ENCODE results near the gene CD47.

The CD47 gene

GRCh38 chr3:108028896-108029295, 61.9 kb downstream of the CD47 start:
- H3K27me3 Mint-ChIP-seq: no peaks in the 10 kb centered on the region
- no peaks in the 10 kb centered on the region for H3K4me1 Mint-ChIP-seq
- DNase-seq (ENCODE audit: low spot score in 2 of 2) (no peak), ATAC-seq (replicated peaks; ENCODE audit: extremely low read depth, poor library complexity, severe bottlenecking) (no peak)
- H3K27ac Mint-ChIP-seq (ENCODE audit: low read depth): no peak overlapping the region
- no peaks in the 10 kb centered on the region for H3K9me3 Mint-ChIP-seq
- no peak overlapping the region for H3K4me3 Mint-ChIP-seq
- peaks cover 5% of the 10 kb centered on the region for H3K36me3 Mint-ChIP-seq (ENCODE audit: insufficient read depth)

- no peak overlapping the region for H3K4me3 Mint-ChIP-seq
- no peaks in the 10 kb centered on the region for H3K9me3 Mint-ChIP-seq
Measured at GRCh38 chr3:108025177-108025576, 65.7 kb downstream of the CD47 start.

GRCh38 chr3:108024146-108024850, 66.5 kb downstream of the CD47 start:
- Mint-ChIP-seq H3K36me3 (ENCODE audit: insufficient read depth) (peaks cover 4% of the 10 kb centered on the region), H3K27ac (ENCODE audit: low read depth) (no peak overlapping the region), H3K4me1 (no peaks in the 10 kb centered on the region), H3K27me3 (no peaks in the 10 kb centered on the region), H3K9me3 (no peaks in the 10 kb centered on the region), H3K4me3 (no peak overlapping the region)
- DNase-seq (ENCODE audit: low spot score in 2 of 2) (no peak), ATAC-seq (replicated peaks; ENCODE audit: extremely low read depth, poor library complexity, severe bottlenecking) (no peak)

More at GRCh38 chr3:108025177-108025576, 65.7 kb downstream of the CD47 start:
- ATAC-seq (replicated peaks; ENCODE audit: extremely low read depth, poor library complexity, severe bottlenecking): no peak
- Mint-ChIP-seq H3K36me3 (ENCODE audit: insufficient read depth) (peaks cover 2% of the 10 kb centered on the region), H3K27me3 (no peaks in the 10 kb centered on the region), H3K27ac (ENCODE audit: low read depth) (no peak overlapping the region), H3K4me1 (no peaks in the 10 kb centered on the region)
- no peak for DNase-seq (ENCODE audit: low spot score in 2 of 2)

- ATAC-seq (replicated peaks; ENCODE audit: extremely low read depth, poor library complexity, severe bottlenecking): no peak
- no peak overlapping the region for H3K4me3 Mint-ChIP-seq
- DNase-seq (ENCODE audit: low spot score in 2 of 2): no peak
- no peak overlapping the region for H3K27ac Mint-ChIP-seq (ENCODE audit: low read depth)
- peaks cover 9% of the 10 kb centered on the region for H3K27me3 Mint-ChIP-seq
- no peaks in the 10 kb centered on the region for H3K4me1 Mint-ChIP-seq
- no peaks in the 10 kb centered on the region for H3K9me3 Mint-ChIP-seq
- peaks cover 4% of the 10 kb centered on the region for H3K36me3 Mint-ChIP-seq (ENCODE audit: insufficient read depth)
Measured at GRCh38 chr3:108022256-108023150, 68.3 kb downstream of the CD47 start.

GRCh38 chr3:108021533-108021932, 69.3 kb downstream of the CD47 start:
- no peak overlapping the region for H3K27ac Mint-ChIP-seq (ENCODE audit: low read depth)
- DNase-seq (ENCODE audit: low spot score in 2 of 2): no peak
- ATAC-seq (replicated peaks; ENCODE audit: extremely low read depth, poor library complexity, severe bottlenecking): no peak
- no peaks in the 10 kb centered on the region for H3K4me1 Mint-ChIP-seq
- no peaks in the 10 kb centered on the region for H3K9me3 Mint-ChIP-seq
- H3K36me3 Mint-ChIP-seq (ENCODE audit: insufficient read depth): peaks cover 4% of the 10 kb centered on the region
- H3K27me3 Mint-ChIP-seq: peaks cover 15% of the 10 kb centered on the region
- no peak overlapping the region for H3K4me3 Mint-ChIP-seq

GRCh38 chr3:108021131-108021530, 69.7 kb downstream of the CD47 start:
- H3K27me3 Mint-ChIP-seq: peaks cover 19% of the 10 kb centered on the region
- peaks cover 4% of the 10 kb centered on the region for H3K36me3 Mint-ChIP-seq (ENCODE audit: insufficient read depth)
- H3K9me3 Mint-ChIP-seq: no peaks in the 10 kb centered on the region
- no peak overlapping the region for H3K4me3 Mint-ChIP-seq
- ATAC-seq (replicated peaks; ENCODE audit: extremely low read depth, poor library complexity, severe bottlenecking): no peak
- no peaks in the 10 kb centered on the region for H3K4me1 Mint-ChIP-seq
- DNase-seq (ENCODE audit: low spot score in 2 of 2): no peak
- H3K27ac Mint-ChIP-seq (ENCODE audit: low read depth): no peak overlapping the region

- Mint-ChIP-seq H3K4me3 (no peak overlapping the region), H3K4me1 (no peaks in the 10 kb centered on the region), H3K36me3 (ENCODE audit: insufficient read depth) (peaks cover 4% of the 10 kb centered on the region), H3K27ac (ENCODE audit: low read depth) (no peak overlapping the region), H3K27me3 (peaks cover 25% of the 10 kb centered on the region), H3K9me3 (no peaks in the 10 kb centered on the region)
- DNase-seq (ENCODE audit: low spot score in 2 of 2) (no peak), ATAC-seq (replicated peaks; ENCODE audit: extremely low read depth, poor library complexity, severe bottlenecking) (no peak)
Measured at GRCh38 chr3:108018552-108018951, 72.3 kb downstream of the CD47 start.

- no peak overlapping the region for H3K27ac Mint-ChIP-seq (ENCODE audit: low read depth)
- peaks cover 4% of the 10 kb centered on the region for H3K36me3 Mint-ChIP-seq (ENCODE audit: insufficient read depth)
- no peak overlapping the region for H3K4me3 Mint-ChIP-seq
- ATAC-seq (replicated peaks; ENCODE audit: extremely low read depth, poor library complexity, severe bottlenecking) (no peak), DNase-seq (ENCODE audit: low spot score in 2 of 2) (no peak)
- H3K27me3 Mint-ChIP-seq: peaks cover 31% of the 10 kb centered on the region
- no peaks in the 10 kb centered on the region for H3K9me3 Mint-ChIP-seq
- no peaks in the 10 kb centered on the region for H3K4me1 Mint-ChIP-seq
Measured at GRCh38 chr3:108017587-108017986, 73.2 kb downstream of the CD47 start.

GRCh38 chr3:108014943-108015342, 75.9 kb downstream of the CD47 start:
- H3K4me1 Mint-ChIP-seq: no peaks in the 10 kb centered on the region
- H3K9me3 Mint-ChIP-seq: no peaks in the 10 kb centered on the region
- ATAC-seq (replicated peaks; ENCODE audit: extremely low read depth, poor library complexity, severe bottlenecking) (no peak), DNase-seq (ENCODE audit: low spot score in 2 of 2) (no peak)
- peaks cover 4% of the 10 kb centered on the region for H3K36me3 Mint-ChIP-seq (ENCODE audit: insufficient read depth)
- no peak overlapping the region for H3K4me3 Mint-ChIP-seq
- no peak overlapping the region for H3K27ac Mint-ChIP-seq (ENCODE audit: low read depth)
- peaks cover 31% of the 10 kb centered on the region for H3K27me3 Mint-ChIP-seq

- Mint-ChIP-seq H3K36me3 (ENCODE audit: insufficient read depth) (peaks cover 1% of the 10 kb centered on the region), H3K27ac (ENCODE audit: low read depth) (no peak overlapping the region), H3K4me3 (no peak overlapping the region), H3K9me3 (no peaks in the 10 kb centered on the region), H3K27me3 (peaks cover 28% of the 10 kb centered on the region), H3K4me1 (no peaks in the 10 kb centered on the region)
- DNase-seq (ENCODE audit: low spot score in 2 of 2): no peak
- no peak for ATAC-seq (replicated peaks; ENCODE audit: extremely low read depth, poor library complexity, severe bottlenecking)
Measured at GRCh38 chr3:108013141-108014055, 77.4 kb downstream of the CD47 start.

GRCh38 chr3:108012304-108012703, 78.5 kb downstream of the CD47 start:
- Mint-ChIP-seq H3K4me1 (no peaks in the 10 kb centered on the region), H3K9me3 (no peaks in the 10 kb centered on the region), H3K27me3 (peaks cover 22% of the 10 kb centered on the region), H3K4me3 (no peak overlapping the region), H3K27ac (ENCODE audit: low read depth) (no peak overlapping the region), H3K36me3 (ENCODE audit: insufficient read depth) (no peaks in the 10 kb centered on the region)
- DNase-seq (ENCODE audit: low spot score in 2 of 2) (no peak), ATAC-seq (replicated peaks; ENCODE audit: extremely low read depth, poor library complexity, severe bottlenecking) (no peak)

- H3K36me3 Mint-ChIP-seq (ENCODE audit: insufficient read depth): no peaks in the 10 kb centered on the region
- no peak for DNase-seq (ENCODE audit: low spot score in 2 of 2)
- no peaks in the 10 kb centered on the region for H3K9me3 Mint-ChIP-seq
- no peak overlapping the region for H3K4me3 Mint-ChIP-seq
- no peaks in the 10 kb centered on the region for H3K4me1 Mint-ChIP-seq
- ATAC-seq (replicated peaks; ENCODE audit: extremely low read depth, poor library complexity, severe bottlenecking): no peak
- H3K27me3 Mint-ChIP-seq: peaks cover 17% of the 10 kb centered on the region
- H3K27ac Mint-ChIP-seq (ENCODE audit: low read depth): no peak overlapping the region
Measured at GRCh38 chr3:108011616-108012015, 79.2 kb downstream of the CD47 start.

All from central memory CD8-positive, alpha-beta T cell (primary cell).